ENCODE results near the gene SMOC1.

The SMOC1 gene

GRCh38 chr14:69848903-69849391 lies 30.3 kb upstream of the SMOC1 start:
- TF ChIP-seq POLR2AphosphoS5 (IDR thresholded peaks at IDR 0.05; ENCODE audit: low read depth, low read length): no peak
- TF ChIP-seq SPI1 (IDR thresholded peaks at IDR 0.05; ENCODE audit: low read depth, low read length): no peak
- TF ChIP-seq POU2F2 (IDR thresholded peaks at IDR 0.05; ENCODE audit: low read depth, low read length): no peak
- TF ChIP-seq PAX5 (IDR thresholded peaks at IDR 0.05; ENCODE audit: insufficient read depth, low read length, severe bottlenecking): no peak
- no peak for TF ChIP-seq TAF1 (IDR thresholded peaks at IDR 0.05; ENCODE audit: low read depth, low read length)
- TF ChIP-seq POLR2A (IDR thresholded peaks at IDR 0.05; ENCODE audit: low read depth, low read length): no peak
- no peak for DNase-seq (ENCODE audit: insufficient read length, low spot score)
- FAIRE-seq: no peak

GRCh38 chr14:69850086-69850735 lies 29.0 kb upstream of the SMOC1 start:
- no peak for FAIRE-seq
- DNase-seq (ENCODE audit: insufficient read length, low spot score): no peak
- no peak for TF ChIP-seq PAX5 (IDR thresholded peaks at IDR 0.05; ENCODE audit: insufficient read depth, low read length, severe bottlenecking)
- TF ChIP-seq POLR2AphosphoS5 (IDR thresholded peaks at IDR 0.05; ENCODE audit: low read depth, low read length): no peak
- no peak for TF ChIP-seq TAF1 (IDR thresholded peaks at IDR 0.05; ENCODE audit: low read depth, low read length)
- no peak for TF ChIP-seq SPI1 (IDR thresholded peaks at IDR 0.05; ENCODE audit: low read depth, low read length)
- TF ChIP-seq POU2F2 (IDR thresholded peaks at IDR 0.05; ENCODE audit: low read depth, low read length): no peak
- TF ChIP-seq POLR2A (IDR thresholded peaks at IDR 0.05; ENCODE audit: low read depth, low read length): no peak

- DNase-seq (ENCODE audit: insufficient read length, low spot score): no peak
- no peak for TF ChIP-seq PAX5 (IDR thresholded peaks at IDR 0.05; ENCODE audit: insufficient read depth, low read length, severe bottlenecking)
- TF ChIP-seq TAF1 (IDR thresholded peaks at IDR 0.05; ENCODE audit: low read depth, low read length): no peak
- TF ChIP-seq POU2F2 (IDR thresholded peaks at IDR 0.05; ENCODE audit: low read depth, low read length): no peak
- TF ChIP-seq POLR2AphosphoS5 (IDR thresholded peaks at IDR 0.05; ENCODE audit: low read depth, low read length): no peak
- no peak for TF ChIP-seq POLR2A (IDR thresholded peaks at IDR 0.05; ENCODE audit: low read depth, low read length)
- no peak for TF ChIP-seq SPI1 (IDR thresholded peaks at IDR 0.05; ENCODE audit: low read depth, low read length)
- FAIRE-seq: no peak
Measured at GRCh38 chr14:69850736-69851112, 28.5 kb upstream of the SMOC1 start.

- no peak for TF ChIP-seq POU2F2 (IDR thresholded peaks at IDR 0.05; ENCODE audit: low read depth, low read length)
- TF ChIP-seq SPI1 (IDR thresholded peaks at IDR 0.05; ENCODE audit: low read depth, low read length): no peak
- TF ChIP-seq TAF1 (IDR thresholded peaks at IDR 0.05; ENCODE audit: low read depth, low read length): no peak
- TF ChIP-seq POLR2AphosphoS5 (IDR thresholded peaks at IDR 0.05; ENCODE audit: low read depth, low read length): no peak
- TF ChIP-seq PAX5 (IDR thresholded peaks at IDR 0.05; ENCODE audit: insufficient read depth, low read length, severe bottlenecking): no peak
- no peak for TF ChIP-seq POLR2A (IDR thresholded peaks at IDR 0.05; ENCODE audit: low read depth, low read length)
- no peak for FAIRE-seq
Measured at GRCh38 chr14:69852531-69853321, 26.5 kb upstream of the SMOC1 start.

GRCh38 chr14:69853774-69854173 lies 25.4 kb upstream of the SMOC1 start:
- DNase-seq (ENCODE audit: insufficient read length, low spot score): no peak
- no peak for FAIRE-seq
- TF ChIP-seq TAF1 (IDR thresholded peaks at IDR 0.05; ENCODE audit: low read depth, low read length): no peak
- TF ChIP-seq PAX5 (IDR thresholded peaks at IDR 0.05; ENCODE audit: insufficient read depth, low read length, severe bottlenecking): no peak
- TF ChIP-seq POU2F2 (IDR thresholded peaks at IDR 0.05; ENCODE audit: low read depth, low read length): no peak
- TF ChIP-seq SPI1 (IDR thresholded peaks at IDR 0.05; ENCODE audit: low read depth, low read length): no peak
- no peak for TF ChIP-seq POLR2AphosphoS5 (IDR thresholded peaks at IDR 0.05; ENCODE audit: low read depth, low read length)
- no peak for TF ChIP-seq POLR2A (IDR thresholded peaks at IDR 0.05; ENCODE audit: low read depth, low read length)

More at GRCh38 chr14:69852531-69853321, 26.5 kb upstream of the SMOC1 start:
- no peak for DNase-seq (ENCODE audit: insufficient read length, low spot score)

- DNase-seq (ENCODE audit: insufficient read length, low spot score) (no peak), FAIRE-seq (no peak)
- TF ChIP-seq POLR2AphosphoS5 (IDR thresholded peaks at IDR 0.05; ENCODE audit: low read depth, low read length) (no peak), POLR2A (IDR thresholded peaks at IDR 0.05; ENCODE audit: low read depth, low read length) (no peak), SPI1 (IDR thresholded peaks at IDR 0.05; ENCODE audit: low read depth, low read length) (no peak), PAX5 (IDR thresholded peaks at IDR 0.05; ENCODE audit: insufficient read depth, low read length, severe bottlenecking) (no peak)
Measured at GRCh38 chr14:69854598-69854997, 24.6 kb upstream of the SMOC1 start.

- FAIRE-seq: no peak
Measured at GRCh38 chr14:69855180-69855832, 23.9 kb upstream of the SMOC1 start.

GRCh38 chr14:69858801-69859200 lies 20.4 kb upstream of the SMOC1 start:
- no peak for DNase-seq (ENCODE audit: insufficient read length, low spot score)
- FAIRE-seq: no peak
- no peak for TF ChIP-seq POU2F2 (IDR thresholded peaks at IDR 0.05; ENCODE audit: low read depth, low read length)
- no peak for TF ChIP-seq POLR2A (IDR thresholded peaks at IDR 0.05; ENCODE audit: low read depth, low read length)
- no peak for TF ChIP-seq TAF1 (IDR thresholded peaks at IDR 0.05; ENCODE audit: low read depth, low read length)
- TF ChIP-seq PAX5 (IDR thresholded peaks at IDR 0.05; ENCODE audit: insufficient read depth, low read length, severe bottlenecking): no peak
- TF ChIP-seq POLR2AphosphoS5 (IDR thresholded peaks at IDR 0.05; ENCODE audit: low read depth, low read length): no peak
- TF ChIP-seq SPI1 (IDR thresholded peaks at IDR 0.05; ENCODE audit: low read depth, low read length): no peak

More at GRCh38 chr14:69855180-69855832, 23.9 kb upstream of the SMOC1 start:
- DNase-seq (ENCODE audit: insufficient read length, low spot score): no peak
- TF ChIP-seq PAX5 (IDR thresholded peaks at IDR 0.05; ENCODE audit: insufficient read depth, low read length, severe bottlenecking): no peak
- TF ChIP-seq POU2F2 (IDR thresholded peaks at IDR 0.05; ENCODE audit: low read depth, low read length): no peak
- TF ChIP-seq SPI1 (IDR thresholded peaks at IDR 0.05; ENCODE audit: low read depth, low read length): no peak
- no peak for TF ChIP-seq TAF1 (IDR thresholded peaks at IDR 0.05; ENCODE audit: low read depth, low read length)

- FAIRE-seq: no peak
- no peak for DNase-seq (ENCODE audit: insufficient read length, low spot score)
- TF ChIP-seq POLR2A (IDR thresholded peaks at IDR 0.05; ENCODE audit: low read depth, low read length) (no peak), TAF1 (IDR thresholded peaks at IDR 0.05; ENCODE audit: low read depth, low read length) (no peak), POLR2AphosphoS5 (IDR thresholded peaks at IDR 0.05; ENCODE audit: low read depth, low read length) (no peak), PAX5 (IDR thresholded peaks at IDR 0.05; ENCODE audit: insufficient read depth, low read length, severe bottlenecking) (no peak), POU2F2 (IDR thresholded peaks at IDR 0.05; ENCODE audit: low read depth, low read length) (no peak), SPI1 (IDR thresholded peaks at IDR 0.05; ENCODE audit: low read depth, low read length) (no peak)
Measured at GRCh38 chr14:69859591-69859990, 19.6 kb upstream of the SMOC1 start.
